Stomach (tissue), 4 donors: Measurements from ENCODE around the gene CDK5RAP3.

Experiments
- EP300 ChIP-seq: sonication (generic); formaldehyde crosslinking; IDR thresholded peaks from one replicate; pipeline ENCODE4 v1.6.1; 2017; ENCODE audit warnings: antibody characterized with exemption
- POLR2A ChIP-seq, 4 donors: fragments of 450-650 bp; IDR thresholded peaks; one replicate each; pipeline ENCODE4 v1.6.1; 2016; ENCODE audit warnings: antibody characterized with exemption in 4 of 4, control low read depth in 2 of 4, mild to moderate bottlenecking in 1 of 4, moderate library complexity in 1 of 4
- POLR2AphosphoS5 ChIP-seq, 3 donors: sonication (generic); formaldehyde crosslinking; IDR thresholded peaks; one replicate each; pipeline ENCODE4 v1.6.1; 2016; ENCODE audit warnings: antibody characterized with exemption in 3 of 3
- TF ChIP-seq, protein P1 (sequence below), 7 experiments: fragments of 450-650 bp in 4 of 7; fragments of 200-600 bp in 3 of 7; sonication (generic) in 3 of 7; IDR thresholded peaks; one replicate each; pipeline ENCODE4 v1.5.1; 2016 to 2019; ENCODE audit warnings: antibody characterized with exemption in 7 of 7, control low read depth in 2 of 7, mild to moderate bottlenecking in 1 of 7

DNA sequence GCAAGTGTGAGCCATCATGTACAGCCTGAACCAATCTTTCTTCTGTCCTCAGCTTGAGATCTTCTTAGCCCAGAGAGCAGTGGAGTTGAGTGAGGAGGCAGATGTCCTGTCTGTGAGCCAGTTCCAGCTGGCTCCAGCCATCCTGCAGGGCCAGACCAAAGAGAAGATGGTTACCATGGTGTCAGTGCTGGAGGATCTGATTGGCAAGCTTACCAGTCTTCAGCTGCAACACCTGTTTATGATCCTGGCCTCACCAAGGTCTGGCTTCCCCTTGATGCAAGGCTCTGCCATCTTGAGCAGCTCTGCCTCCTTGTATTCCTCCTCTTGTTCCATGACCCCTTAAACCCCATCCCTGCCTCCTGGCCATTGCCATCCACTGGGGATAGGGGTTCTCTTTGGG is 9.6 kb downstream of the CDK5RAP3 start:
- TF ChIP-seq POLR2A (IDR thresholded peaks at IDR 0.05) (no peak), EP300 (no peak), POLR2AphosphoS5 (IDR thresholded peaks at IDR 0.05) (no peak)
- TF ChIP-seq, protein P1, sequence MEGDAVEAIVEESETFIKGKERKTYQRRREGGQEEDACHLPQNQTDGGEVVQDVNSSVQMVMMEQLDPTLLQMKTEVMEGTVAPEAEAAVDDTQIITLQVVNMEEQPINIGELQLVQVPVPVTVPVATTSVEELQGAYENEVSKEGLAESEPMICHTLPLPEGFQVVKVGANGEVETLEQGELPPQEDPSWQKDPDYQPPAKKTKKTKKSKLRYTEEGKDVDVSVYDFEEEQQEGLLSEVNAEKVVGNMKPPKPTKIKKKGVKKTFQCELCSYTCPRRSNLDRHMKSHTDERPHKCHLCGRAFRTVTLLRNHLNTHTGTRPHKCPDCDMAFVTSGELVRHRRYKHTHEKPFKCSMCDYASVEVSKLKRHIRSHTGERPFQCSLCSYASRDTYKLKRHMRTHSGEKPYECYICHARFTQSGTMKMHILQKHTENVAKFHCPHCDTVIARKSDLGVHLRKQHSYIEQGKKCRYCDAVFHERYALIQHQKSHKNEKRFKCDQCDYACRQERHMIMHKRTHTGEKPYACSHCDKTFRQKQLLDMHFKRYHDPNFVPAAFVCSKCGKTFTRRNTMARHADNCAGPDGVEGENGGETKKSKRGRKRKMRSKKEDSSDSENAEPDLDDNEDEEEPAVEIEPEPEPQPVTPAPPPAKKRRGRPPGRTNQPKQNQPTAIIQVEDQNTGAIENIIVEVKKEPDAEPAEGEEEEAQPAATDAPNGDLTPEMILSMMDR (IDR thresholded peaks at IDR 0.05), result no peak
